Fibroblast of lung (primary cell): ENCODE measurements around the gene PRKAR1A. TPM values are rescaled to one million over a fixed set of nuclear protein-coding genes. Genes with fewer than 3 reads are reported as not detected.

ENCODE experiments used
- DNase-seq, 2 donors: peaks; one replicate each; pipeline versions ENCODE4 v3.0.0 to v3.0.0-alpha.2; 2010; ENCODE audit warnings: low read depth in 2 of 2
- H2AFZ ChIP-seq: 2 replicates; pipeline ENCODE4 v1.5.1; 2012; ENCODE audit warnings: low read length, control low read depth, inconsistent platforms
- H3K27ac ChIP-seq: 2 replicates; pipeline ENCODE4 v1.5.1; 2011; ENCODE audit warnings: low read length, control low read depth; ENCODE audit not compliant: insufficient read depth
- H3K27me3 ChIP-seq: 2 replicates; pipeline ENCODE4 v1.5.1; 2011; ENCODE audit warnings: mild to moderate bottlenecking, low read length; ENCODE audit not compliant: control insufficient read depth, insufficient read depth
- H3K36me3 ChIP-seq: 2 replicates; pipeline ENCODE4 v1.5.1; 2011; ENCODE audit warnings: low read length; ENCODE audit not compliant: control insufficient read depth, insufficient read depth
- H3K4me1 ChIP-seq: 2 replicates; pipeline ENCODE4 v1.5.1; 2011; ENCODE audit warnings: low read length; ENCODE audit not compliant: control insufficient read depth, insufficient read depth; ENCODE audit errors: extremely low read depth
- H3K4me2 ChIP-seq: 2 replicates; pipeline ENCODE4 v1.5.1; 2011; ENCODE audit warnings: low read length, control low read depth; ENCODE audit not compliant: insufficient read depth; ENCODE audit errors: extremely low read depth
- H3K4me3 ChIP-seq, 4 experiments: fragments of 200-600 bp in 1 of 4; sonication (generic) in 1 of 4; replicated peaks in 1 of 4; 2 replicates each; pipeline ENCODE4 v1.5.1; 2011 to 2016; ENCODE audit warnings: low read length in 4 of 4, low read depth in 3 of 4, mild to moderate bottlenecking in 3 of 4, control low read depth in 2 of 4, inconsistent platforms in 1 of 4, mixed read lengths in 1 of 4; ENCODE audit not compliant: insufficient read depth in 1 of 4; ENCODE audit errors: control extremely low read depth in 1 of 4
- H3K79me2 ChIP-seq: 2 replicates; pipeline ENCODE4 v1.5.1; 2012; ENCODE audit warnings: mild to moderate bottlenecking, low read length, inconsistent platforms; ENCODE audit not compliant: control insufficient read depth, insufficient read depth
- H3K9ac ChIP-seq: 2 replicates; pipeline ENCODE4 v1.5.1; 2011; ENCODE audit warnings: mild to moderate bottlenecking, low read length, control low read depth; ENCODE audit not compliant: insufficient read depth
- H3K9me3 ChIP-seq: 2 replicates; pipeline ENCODE4 v1.5.1; 2012; ENCODE audit warnings: low read depth, low read length; ENCODE audit not compliant: control insufficient read depth, insufficient read depth
- H4K20me1 ChIP-seq: 2 replicates; pipeline ENCODE4 v1.5.1; 2011; ENCODE audit warnings: low read length; ENCODE audit not compliant: control insufficient read depth, insufficient read depth; ENCODE audit errors: extremely low read depth
- EZH2 ChIP-seq: IDR thresholded peaks from 2 replicates; pipeline ENCODE4 v1.5.1; 2012; ENCODE audit warnings: low read length, control low read depth, mild to moderate bottlenecking; ENCODE audit errors: missing control alignments
- polyA plus RNA-seq, 2 donors: library from polyadenylated mRNA; depleted of rRNA in 1 of 2; stranded (reverse) in 1 of 2; unstranded in 1 of 2; fragments of >200 nt; gene quantifications; 2 replicates each; pipeline ENCODE4 v1.2.1, GENCODE V29; 2011 to 2012; ENCODE audit warnings: missing spikeins in 1 of 2
- total RNA-seq: library from RNA; depleted of rRNA; stranded (reverse); fragments of >200 nt; gene quantifications from 2 replicates; pipeline ENCODE4 v1.2.1, GENCODE V29; 2014
- TF ChIP-seq, protein P1 (sequence below), 2 donors: IDR thresholded peaks in 1 of 2; conservative IDR thresholded peaks in 1 of 2; 1 replicate in 1 of 2; 2 replicates in 1 of 2; pipeline ENCODE4 v1.5.1; 2011 to 2012; ENCODE audit warnings: low read length in 2 of 2, control low read depth in 1 of 2, inconsistent platforms in 1 of 2, low read depth in 1 of 2, mild to moderate bottlenecking in 1 of 2

The PRKAR1A gene
- total and polyA plus RNA-seq, 2 donors (not counting 1 experiment from before 2014, with no cell fraction given) = 285 to 290 TPM

DNA sequence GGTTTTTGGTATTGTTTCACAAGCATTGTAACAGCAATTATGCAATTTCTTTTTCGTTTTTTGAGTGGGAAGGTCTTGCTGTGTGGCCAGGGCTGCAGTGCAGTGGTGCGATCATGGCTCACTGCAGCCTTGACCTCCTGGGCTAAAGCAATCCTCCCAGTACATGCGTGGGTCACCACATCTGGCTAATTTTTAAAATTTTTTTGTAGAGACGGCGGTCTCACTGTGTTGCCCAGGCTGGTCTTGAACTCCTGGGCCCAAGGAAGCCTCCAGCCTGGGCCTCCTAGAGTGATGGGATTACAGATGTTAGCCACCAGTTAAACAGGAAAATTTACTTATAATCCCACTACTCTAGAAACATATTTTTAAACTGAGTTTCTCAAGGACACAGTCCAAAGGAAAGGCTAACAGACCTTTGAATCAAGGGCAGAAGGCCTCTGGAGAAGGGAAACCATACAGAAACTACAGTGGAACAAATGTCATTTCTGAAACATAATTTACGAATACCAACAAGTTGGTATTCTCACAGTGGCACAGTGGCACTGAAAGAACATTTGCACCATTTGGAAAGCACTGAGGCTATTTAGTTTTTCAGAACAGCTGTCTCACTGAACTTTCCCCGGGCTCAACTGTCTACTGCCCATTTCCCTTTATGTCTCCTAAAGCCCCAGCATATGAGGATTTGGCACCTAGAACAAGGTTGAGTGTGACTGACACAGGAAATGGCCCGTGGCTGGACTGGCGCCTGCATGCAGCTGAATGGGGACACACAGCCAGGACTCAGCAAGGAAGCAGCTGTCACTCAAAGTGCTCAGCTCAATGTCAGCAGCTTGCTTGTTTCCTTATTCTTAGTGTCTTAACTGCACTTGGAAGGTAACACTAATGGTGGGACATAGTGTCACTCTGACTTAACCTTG lies 2.8 kb upstream of the PRKAR1A start:
- Histone ChIP-seq H3K4me3 (no peak overlapping the region), H3K9ac (no peak overlapping the region), H3K79me2 (peaks cover 21% of the 10 kb centered on the region), H4K20me1 (no peaks in the 10 kb centered on the region), H3K4me2 (no peak overlapping the region), H3K9me3 (no peaks in the 10 kb centered on the region), H3K4me1 (peaks cover 2% of the 10 kb centered on the region), H3K27ac (no peak overlapping the region), H3K27me3 (no peaks in the 10 kb centered on the region), H2AFZ (no peak overlapping the region), H3K36me3 (no peaks in the 10 kb centered on the region)
- TF ChIP-seq EZH2 = no peak
- TF ChIP-seq, protein P1, sequence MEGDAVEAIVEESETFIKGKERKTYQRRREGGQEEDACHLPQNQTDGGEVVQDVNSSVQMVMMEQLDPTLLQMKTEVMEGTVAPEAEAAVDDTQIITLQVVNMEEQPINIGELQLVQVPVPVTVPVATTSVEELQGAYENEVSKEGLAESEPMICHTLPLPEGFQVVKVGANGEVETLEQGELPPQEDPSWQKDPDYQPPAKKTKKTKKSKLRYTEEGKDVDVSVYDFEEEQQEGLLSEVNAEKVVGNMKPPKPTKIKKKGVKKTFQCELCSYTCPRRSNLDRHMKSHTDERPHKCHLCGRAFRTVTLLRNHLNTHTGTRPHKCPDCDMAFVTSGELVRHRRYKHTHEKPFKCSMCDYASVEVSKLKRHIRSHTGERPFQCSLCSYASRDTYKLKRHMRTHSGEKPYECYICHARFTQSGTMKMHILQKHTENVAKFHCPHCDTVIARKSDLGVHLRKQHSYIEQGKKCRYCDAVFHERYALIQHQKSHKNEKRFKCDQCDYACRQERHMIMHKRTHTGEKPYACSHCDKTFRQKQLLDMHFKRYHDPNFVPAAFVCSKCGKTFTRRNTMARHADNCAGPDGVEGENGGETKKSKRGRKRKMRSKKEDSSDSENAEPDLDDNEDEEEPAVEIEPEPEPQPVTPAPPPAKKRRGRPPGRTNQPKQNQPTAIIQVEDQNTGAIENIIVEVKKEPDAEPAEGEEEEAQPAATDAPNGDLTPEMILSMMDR (conservative IDR thresholded peaks at IDR 0.05 in 1 of 2, IDR thresholded peaks at IDR 0.05 in 1 of 2; ENCODE audit: low read depth in 1 of 2, low read length in 2 of 2) = no peak
- no peak for DNase-seq

DNA sequence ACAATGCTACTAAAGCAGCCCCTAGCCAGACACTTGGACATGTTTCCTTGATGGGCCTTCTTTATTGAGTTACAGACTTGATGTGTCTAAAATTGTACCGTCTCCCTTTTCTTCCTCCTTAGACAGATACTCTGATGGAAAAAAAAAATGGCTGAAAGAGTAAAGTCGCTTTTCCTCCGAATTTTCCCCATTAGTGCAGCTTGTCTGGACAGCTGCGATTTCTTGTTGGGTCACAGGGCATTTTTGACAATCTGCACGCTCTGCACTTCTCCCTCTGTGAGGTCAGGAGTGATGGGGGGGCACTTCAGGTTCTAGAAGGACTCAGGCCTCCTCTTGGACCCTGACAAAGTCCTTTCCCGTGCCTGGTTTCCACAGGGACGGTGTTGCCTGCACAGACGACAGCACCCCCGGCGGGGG lies 968 bp upstream of the PRKAR1A start:
- H3K9ac ChIP-seq = peak overlapping the region; percentile 98
- H3K27ac ChIP-seq = peak overlapping the region; percentile 99
- TF ChIP-seq EZH2 = no peak
- TF ChIP-seq, protein P1 (conservative IDR thresholded peaks at IDR 0.05 in 1 of 2, IDR thresholded peaks at IDR 0.05 in 1 of 2; ENCODE audit: low read depth in 1 of 2, low read length in 2 of 2) = no peak

DNA sequence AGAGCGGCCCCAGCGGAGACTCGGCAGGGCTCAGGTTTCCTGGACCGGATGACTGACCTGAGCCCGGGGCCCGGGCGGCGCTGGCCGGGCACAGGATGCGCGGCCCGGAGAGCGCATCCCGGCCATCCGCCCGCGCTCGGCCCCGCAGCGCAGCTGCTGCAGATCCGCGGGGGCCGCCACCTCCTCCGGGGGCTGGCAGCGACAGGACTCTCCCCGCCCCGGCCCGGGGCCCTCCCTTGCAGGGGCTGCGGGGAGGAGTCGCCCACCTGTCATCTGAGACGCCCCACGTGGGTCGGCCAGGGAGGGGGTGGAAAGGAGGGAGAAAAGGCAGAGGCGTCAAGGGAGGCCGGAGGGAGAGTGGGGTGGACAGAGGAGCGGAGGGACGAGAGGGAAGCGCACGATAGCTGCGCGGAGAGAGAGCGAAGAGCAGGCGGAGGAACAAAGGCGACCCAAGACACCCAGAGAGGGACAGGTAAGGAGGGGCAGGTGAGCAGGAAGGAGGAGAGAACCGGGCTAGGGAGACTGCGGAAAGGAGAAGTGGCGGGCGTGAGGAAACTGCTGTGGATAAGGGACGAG lies 471 bp upstream of the PRKAR1A start:
- Histone ChIP-seq H3K4me1 (peaks cover 3% of the 10 kb centered on the region), H3K4me2 (peak overlapping the region; percentile 80), H3K9me3 (no peaks in the 10 kb centered on the region), H2AFZ (peak overlapping the region; percentile 92), H3K36me3 (peaks cover 2% of the 10 kb centered on the region), H3K79me2 (peaks cover 42% of the 10 kb centered on the region), H3K27me3 (no peaks in the 10 kb centered on the region), H4K20me1 (peaks cover 2% of the 10 kb centered on the region), H3K9ac (peak overlapping the region; percentile 98), H3K27ac (peak overlapping the region; percentile 99), H3K4me3 (peak overlapping the region; percentile 48 to 95 (median 92))
- peak; percentile 73 to 76 for DNase-seq
- TF ChIP-seq EZH2 = no peak
- TF ChIP-seq, protein P1 (conservative IDR thresholded peaks at IDR 0.05 in 1 of 2, IDR thresholded peaks at IDR 0.05 in 1 of 2; ENCODE audit: low read depth in 1 of 2, low read length in 2 of 2) = no peak

More for the DNA sequence above, 968 bp upstream of the PRKAR1A start:
- peaks cover 2% of the 10 kb centered on the region for H4K20me1 ChIP-seq
- H3K79me2 ChIP-seq = peaks cover 40% of the 10 kb centered on the region
- DNase-seq = no peak
- peak overlapping the region; percentile 8 for H2AFZ ChIP-seq
- peak overlapping the region; percentile 80 for H3K4me2 ChIP-seq
- no peaks in the 10 kb centered on the region for H3K27me3 ChIP-seq
- peaks cover 3% of the 10 kb centered on the region for H3K4me1 ChIP-seq
- H3K9me3 ChIP-seq = no peaks in the 10 kb centered on the region
- peak overlapping the region; percentile 48 to 95 (median 80) for H3K4me3 ChIP-seq
- no peaks in the 10 kb centered on the region for H3K36me3 ChIP-seq
